PC-3 (cell line): ENCODE data around the gene PNLIPRP2.

ENCODE experiments used
- CTCF ChIP-seq: fragments of 300-600 bp; sonication (generic); conservative IDR thresholded peaks from 2 replicates; pipeline ENCODE4 v1.5.1; 2017; ENCODE audit warnings: antibody characterized with exemption, low read depth, mild to moderate bottlenecking, low read length
- EZH2phosphoT487 ChIP-seq: fragments of 300-600 bp; sonication (generic); IDR thresholded peaks from 2 replicates; pipeline ENCODE4 v1.6.1; 2018; ENCODE audit warnings: mild to moderate bottlenecking, antibody characterized with exemption, low read length, borderline replicate concordance

GRCh38 chr10:116621934-116622655 lies 1.3 kb downstream of the PNLIPRP2 start:
- no peak for TF ChIP-seq CTCF
- TF ChIP-seq EZH2phosphoT487, result no peak
